ENCODE data around the gene SP4. TPM values are rescaled to one million over a fixed set of nuclear protein-coding genes. Genes with fewer than 3 reads are reported as not detected.

SP4 gene
- total and polyA plus RNA-seq, 2 experiments from 2014 or later, result 11.9 to 41.6 TPM

GRCh38 chr7:21454182-21454581 lies 26.3 kb downstream of the SP4 start:
- DNase-seq (ENCODE audit: low spot score) (peak; percentile 28), ATAC-seq (no peak)
- Mint-ChIP-seq H3K27ac (no peak overlapping the region), H3K4me1 (no peaks in the 10 kb centered on the region; the same call in 2 of the 3 replicates), H3K27me3 (ENCODE audit: insufficient read depth, low read depth, poor library complexity) (peaks cover 2% of the 10 kb centered on the region), H3K4me3 (no peak overlapping the region), H3K9me3 (peaks cover 78% of the 10 kb centered on the region), H3K36me3 (ENCODE audit: low read depth) (peaks cover 97% of the 10 kb centered on the region)
- Histone ChIP-seq H3K27me3 (ENCODE audit: insufficient read depth) (no peaks in the 10 kb centered on the region), H4K20me1 (replicated peaks; ENCODE audit: insufficient read depth) (peaks cover 6% of the 10 kb centered on the region; the same call in 1 of the 2 replicates), H3K4me3 (no peak overlapping the region), H3F3A (replicated peaks; ENCODE audit: low read depth) (no peaks in the 10 kb centered on the region), H3K9me2 (ENCODE audit: insufficient read depth) (peaks cover 10% of the 10 kb centered on the region; the same call in 1 of the 2 replicates), H3K27ac (ENCODE audit: low read depth) (no peak overlapping the region), H2AFZ (no peak overlapping the region), H3K4me1 (ENCODE audit: insufficient read depth) (peaks cover under 1% of the 10 kb centered on the region), H3K36me3 (ENCODE audit: insufficient read depth) (peaks cover 55% of the 10 kb centered on the region), H3K4me2 (no peak overlapping the region), H3K79me2 (replicated peaks; ENCODE audit: insufficient read depth) (peaks cover 88% of the 10 kb centered on the region)
- TF ChIP-seq ZNF331 (CRISPR knock-in tag; IDR thresholded peaks at IDR 0.05; ENCODE audit: low read depth), result no peak
- no peak for TF ChIP-seq CTCF (conservative IDR thresholded peaks at IDR 0.05; ENCODE audit: low read depth in 2 of 2)
- no peak for TF ChIP-seq ZNF114 (CRISPR knock-in tag; IDR thresholded peaks at IDR 0.05)
- TF ChIP-seq JUNB (IDR thresholded peaks at IDR 0.05; ENCODE audit: unreplicated experiment), result no peak
- TF ChIP-seq POLR2AphosphoS5 (IDR thresholded peaks at IDR 0.05; ENCODE audit: low read depth), result no peak
- no peak for TF ChIP-seq STAT1 (IDR thresholded peaks at IDR 0.05; ENCODE audit: unreplicated experiment)
- no peak for TF ChIP-seq REST (IDR thresholded peaks at IDR 0.05; ENCODE audit: unreplicated experiment)
- no peak for TF ChIP-seq EZH2phosphoT487 (IDR thresholded peaks at IDR 0.05; ENCODE audit: unreplicated experiment)

GRCh38 chr7:21454906-21455305 lies 27.0 kb downstream of the SP4 start:
- Histone ChIP-seq H3K4me1 (ENCODE audit: insufficient read depth) (no peaks in the 10 kb centered on the region; the same call in 1 of the 2 replicates), H3K4me2 (no peak overlapping the region), H3K27me3 (ENCODE audit: insufficient read depth) (no peaks in the 10 kb centered on the region), H3K79me2 (replicated peaks; ENCODE audit: insufficient read depth) (peaks cover 88% of the 10 kb centered on the region), H3K4me3 (no peak overlapping the region), H3F3A (replicated peaks; ENCODE audit: low read depth) (no peaks in the 10 kb centered on the region), H3K36me3 (ENCODE audit: insufficient read depth) (peaks cover 58% of the 10 kb centered on the region), H3K9me2 (ENCODE audit: insufficient read depth) (peaks cover 10% of the 10 kb centered on the region; the same call in 1 of the 2 replicates), H4K20me1 (replicated peaks; ENCODE audit: insufficient read depth) (peaks cover 6% of the 10 kb centered on the region; the same call in 1 of the 2 replicates), H2AFZ (no peak overlapping the region), H3K27ac (ENCODE audit: low read depth) (no peak overlapping the region)
- Mint-ChIP-seq H3K27ac (no peak overlapping the region), H3K27me3 (ENCODE audit: insufficient read depth, low read depth, poor library complexity) (peaks cover 2% of the 10 kb centered on the region), H3K4me1 (no peaks in the 10 kb centered on the region), H3K4me3 (no peak overlapping the region), H3K36me3 (ENCODE audit: low read depth) (peaks cover 100% of the 10 kb centered on the region), H3K9me3 (peaks cover 84% of the 10 kb centered on the region)
- DNase-seq (ENCODE audit: low spot score), result no peak
- no peak for ATAC-seq
- TF ChIP-seq EZH2phosphoT487 (IDR thresholded peaks at IDR 0.05; ENCODE audit: unreplicated experiment), result no peak
- no peak for TF ChIP-seq NANOG (IDR thresholded peaks at IDR 0.05; ENCODE audit: borderline replicate concordance)
- TF ChIP-seq ZNF462 (CRISPR knock-in tag; IDR thresholded peaks at IDR 0.05), result no peak
- TF ChIP-seq STAT1 (IDR thresholded peaks at IDR 0.05; ENCODE audit: unreplicated experiment), result no peak
- no peak for TF ChIP-seq ZNF114 (CRISPR knock-in tag; IDR thresholded peaks at IDR 0.05)
